Activated CD8-positive, alpha-beta T cell treated with anti-CD3 and anti-CD28 coated beads, Interleukin-2, amount 10 ng/mL, durations not matched to agents 7 days and 5 days (primary cell): ENCODE measurements around the gene MRPL54. TPM values are rescaled to one million over a fixed set of nuclear protein-coding genes. Genes with fewer than 3 reads are reported as not detected.
"Not testable (repeated sequence)": the region's sequence is repeated elsewhere in the genome, so short reads cannot be mapped to it uniquely, and the experiment has no call there.

ENCODE experiments used
- ATAC-seq: fragments of 150-1000 bp; cut with Tn5 transposase; one replicate; pipeline ENCODE4 v1.10.0; 2021; ENCODE audit warnings: moderate library complexity
- CTCF ChIA-PET: fragments of 350-600 bp; sonication (Branson Sonifier 250); formaldehyde crosslinking; loops from one replicate; lab custom pipeline; 2021; ENCODE audit warnings: antibody characterized with exemption; lab: Charles Lee
- POLR2A ChIA-PET: fragments of 350-600 bp; sonication (Branson Sonifier 250); formaldehyde crosslinking; loops from one replicate; lab custom pipeline; 2021; ENCODE audit warnings: antibody characterized with exemption; lab: Charles Lee
- DNase-seq: peaks from one replicate; pipeline ENCODE4 v3.0.0-alpha.2; 2020
- H3K27ac Mint-ChIP-seq: one replicate; pipeline ENCODE4 v1.8.0; 2021; ENCODE audit warnings: mild to moderate bottlenecking, mixed read lengths
- H3K27me3 Mint-ChIP-seq: one replicate; pipeline ENCODE4 v1.8.0; 2021; ENCODE audit warnings: low read depth, mixed read lengths
- H3K36me3 Mint-ChIP-seq: one replicate; pipeline ENCODE4 v1.8.0; 2021; ENCODE audit warnings: low read depth, mixed read lengths
- H3K4me1 Mint-ChIP-seq: one replicate; pipeline ENCODE4 v1.8.0; 2021; ENCODE audit warnings: low read depth, mixed read lengths
- H3K4me3 Mint-ChIP-seq: one replicate; pipeline ENCODE4 v1.8.0; 2021; ENCODE audit warnings: mild to moderate bottlenecking, mixed read lengths
- H3K9me3 Mint-ChIP-seq: one replicate; pipeline ENCODE4 v1.8.0; 2022; ENCODE audit warnings: mixed read lengths; ENCODE audit not compliant: insufficient read depth
- total RNA-seq, 2 experiments: library from RNA; stranded (reverse); gene quantifications; one replicate each; pipeline ENCODE4 v1.2.3, GENCODE V29; 2021

The MRPL54 gene
- total RNA-seq, 2 experiments from 2014 or later: 66.9 to 71.4 TPM

- Mint-ChIP-seq H3K4me3 (no peak overlapping the region), H3K4me1 (peaks cover 52% of the 10 kb centered on the region)
These were observed 43.4 kb downstream of the MRPL54 start for GRCh38 chr19:3805859-3806258.

GRCh38 chr19:3807131-3807480 is 44.6 kb downstream of the MRPL54 start:
- ChIA-PET POLR2A (no interaction called here), CTCF (no interaction called here)
- no peak for ATAC-seq
- Mint-ChIP-seq H3K27ac (no peak overlapping the region), H3K4me3 (no peak overlapping the region), H3K36me3 (peaks cover 1% of the 10 kb centered on the region), H3K4me1 (peaks cover 51% of the 10 kb centered on the region), H3K9me3 (no peaks in the 10 kb centered on the region), H3K27me3 (no peaks in the 10 kb centered on the region)
- no peak for DNase-seq

More at GRCh38 chr19:3805859-3806258, 43.4 kb downstream of the MRPL54 start:
- H3K36me3 Mint-ChIP-seq: peaks cover 1% of the 10 kb centered on the region
- H3K27me3 Mint-ChIP-seq: no peaks in the 10 kb centered on the region
- CTCF ChIA-PET: no interaction called here
- H3K9me3 Mint-ChIP-seq: no peaks in the 10 kb centered on the region
- no peak for ATAC-seq
- POLR2A ChIA-PET: no interaction called here
- DNase-seq: no peak
- no peak overlapping the region for H3K27ac Mint-ChIP-seq

GRCh38 chr19:3807574-3808354 is 45.3 kb downstream of the MRPL54 start:
- Mint-ChIP-seq H3K27me3 (no peaks in the 10 kb centered on the region), H3K27ac (peak overlapping the region; percentile 29), H3K36me3 (peaks cover 1% of the 10 kb centered on the region), H3K9me3 (no peaks in the 10 kb centered on the region), H3K4me3 (no peak overlapping the region), H3K4me1 (peaks cover 55% of the 10 kb centered on the region)
- DNase-seq (no peak), ATAC-seq (no peak)
- CTCF ChIA-PET: no interaction called here
- POLR2A ChIA-PET: no interaction called here

- H3K27ac Mint-ChIP-seq: peak overlapping the region; percentile 29
- ChIA-PET CTCF (no interaction called here), POLR2A (no interaction called here)
- H3K4me3 Mint-ChIP-seq: no peak overlapping the region
- no peaks in the 10 kb centered on the region for H3K9me3 Mint-ChIP-seq
- H3K36me3 Mint-ChIP-seq: peaks cover 1% of the 10 kb centered on the region
- peaks cover 61% of the 10 kb centered on the region for H3K4me1 Mint-ChIP-seq
- H3K27me3 Mint-ChIP-seq: no peaks in the 10 kb centered on the region
- DNase-seq (no peak), ATAC-seq (no peak)
These were observed 46.1 kb downstream of the MRPL54 start for GRCh38 chr19:3808420-3809143.

GRCh38 chr19:3809881-3810707 is 47.6 kb downstream of the MRPL54 start:
- H3K27me3 Mint-ChIP-seq: no peaks in the 10 kb centered on the region
- POLR2A ChIA-PET: no interaction called here
- DNase-seq: no peak
- H3K36me3 Mint-ChIP-seq: peaks cover 4% of the 10 kb centered on the region
- CTCF ChIA-PET: no interaction called here
- H3K9me3 Mint-ChIP-seq: peaks cover 7% of the 10 kb centered on the region
- H3K4me1 Mint-ChIP-seq: peaks cover 65% of the 10 kb centered on the region
- ATAC-seq: no peak
- H3K4me3 Mint-ChIP-seq: no peak overlapping the region
- H3K27ac Mint-ChIP-seq: peak overlapping the region; percentile 52

GRCh38 chr19:3810708-3811355 is 48.4 kb downstream of the MRPL54 start:
- CTCF ChIA-PET: no interaction called here
- peaks cover 61% of the 10 kb centered on the region for H3K4me1 Mint-ChIP-seq
- DNase-seq (no peak), ATAC-seq (no peak)
- H3K27me3 Mint-ChIP-seq: no peaks in the 10 kb centered on the region
- H3K4me3 Mint-ChIP-seq: no peak overlapping the region
- peak overlapping the region; percentile 43 for H3K27ac Mint-ChIP-seq
- H3K9me3 Mint-ChIP-seq: peaks cover 7% of the 10 kb centered on the region
- POLR2A ChIA-PET: interaction anchor here (1.3 kb wide), 1 partner anchor 48 kb away, joined by 6 read pairs; the partner anchor contains the start of gene MRPL54
- H3K36me3 Mint-ChIP-seq: peaks cover 4% of the 10 kb centered on the region

- Mint-ChIP-seq H3K9me3 (peaks cover 7% of the 10 kb centered on the region), H3K27me3 (no peaks in the 10 kb centered on the region), H3K4me1 (peaks cover 62% of the 10 kb centered on the region), H3K27ac (peak overlapping the region; percentile 98), H3K36me3 (peaks cover 4% of the 10 kb centered on the region), H3K4me3 (peak overlapping the region; percentile 31)
- ATAC-seq (no peak), DNase-seq (no peak)
- ChIA-PET CTCF (interaction anchor here (1.1 to 2.7 kb wide), 3 partner anchors 8 to 51 kb away, joined by 3 to 26 read pairs (median 21); partner anchors contain the start of gene MRPL54), POLR2A (interaction anchor here (1.9 kb wide), 1 partner anchor 8 kb away, joined by 7 read pairs; no protein-coding TSS in a partner anchor)
These were observed 51.3 kb downstream of the MRPL54 start for GRCh38 chr19:3813473-3814392.

- Mint-ChIP-seq H3K27me3 (no peaks in the 10 kb centered on the region), H3K9me3 (peaks cover 7% of the 10 kb centered on the region)
- CTCF ChIA-PET: no interaction called here
These were observed 52.2 kb downstream of the MRPL54 start for GRCh38 chr19:3814648-3815047.

GRCh38 chr19:3816148-3816547 is 53.7 kb downstream of the MRPL54 start:
- H3K27me3 Mint-ChIP-seq, H3K4me3 Mint-ChIP-seq, H3K27ac Mint-ChIP-seq, H3K36me3 Mint-ChIP-seq, H3K9me3 Mint-ChIP-seq, ATAC-seq, CTCF ChIA-PET, DNase-seq: not testable (repeated sequence)
- H3K4me1 Mint-ChIP-seq: peaks cover 59% of the 10 kb centered on the region
- POLR2A ChIA-PET: interaction anchor here (0.7 kb wide), 1 partner anchor 22 kb away, joined by 4 read pairs; no protein-coding TSS in a partner anchor

More at GRCh38 chr19:3814648-3815047, 52.2 kb downstream of the MRPL54 start:
- Mint-ChIP-seq H3K4me3 (no peak overlapping the region), H3K36me3 (peaks cover 4% of the 10 kb centered on the region), H3K27ac (peak overlapping the region; percentile 98), H3K4me1 (peaks cover 64% of the 10 kb centered on the region)
- DNase-seq (no peak), ATAC-seq (no peak)
- POLR2A ChIA-PET: no interaction called here

- ATAC-seq (no peak), DNase-seq (no peak)
- H3K27ac Mint-ChIP-seq: no peak overlapping the region
- H3K9me3 Mint-ChIP-seq: peaks cover 7% of the 10 kb centered on the region
- no peaks in the 10 kb centered on the region for H3K27me3 Mint-ChIP-seq
- no peak overlapping the region for H3K4me3 Mint-ChIP-seq
- POLR2A ChIA-PET: interaction anchor here (0.7 kb wide), 1 partner anchor 22 kb away, joined by 4 read pairs; no protein-coding TSS in a partner anchor
- CTCF ChIA-PET: no interaction called here
- peaks cover 59% of the 10 kb centered on the region for H3K4me1 Mint-ChIP-seq
- H3K36me3 Mint-ChIP-seq: peaks cover 4% of the 10 kb centered on the region
These were observed 54.2 kb downstream of the MRPL54 start for GRCh38 chr19:3816566-3817218.
